Fibroblast of lung (primary cell): ENCODE results near the gene SYTL3. TPM values are rescaled to one million over a fixed set of nuclear protein-coding genes. Genes with fewer than 3 reads are reported as not detected.
A peak's percentile ranks its signal among the peaks of the same experiment; 100 is the strongest.

Experiments
- DNase-seq, 2 donors: peaks; one replicate each; pipeline versions ENCODE4 v3.0.0 to v3.0.0-alpha.2; 2010; ENCODE audit warnings: low read depth in 2 of 2
- H2AFZ ChIP-seq: 2 replicates; pipeline ENCODE4 v1.5.1; 2012; ENCODE audit warnings: low read length, control low read depth, inconsistent platforms
- H3K27ac ChIP-seq: 2 replicates; pipeline ENCODE4 v1.5.1; 2011; ENCODE audit warnings: low read length, control low read depth; ENCODE audit not compliant: insufficient read depth
- H3K27me3 ChIP-seq: 2 replicates; pipeline ENCODE4 v1.5.1; 2011; ENCODE audit warnings: mild to moderate bottlenecking, low read length; ENCODE audit not compliant: control insufficient read depth, insufficient read depth
- H3K36me3 ChIP-seq: 2 replicates; pipeline ENCODE4 v1.5.1; 2011; ENCODE audit warnings: low read length; ENCODE audit not compliant: control insufficient read depth, insufficient read depth
- H3K4me1 ChIP-seq: 2 replicates; pipeline ENCODE4 v1.5.1; 2011; ENCODE audit warnings: low read length; ENCODE audit not compliant: control insufficient read depth, insufficient read depth; ENCODE audit errors: extremely low read depth
- H3K4me2 ChIP-seq: 2 replicates; pipeline ENCODE4 v1.5.1; 2011; ENCODE audit warnings: low read length, control low read depth; ENCODE audit not compliant: insufficient read depth; ENCODE audit errors: extremely low read depth
- H3K4me3 ChIP-seq, 4 experiments: fragments of 200-600 bp in 1 of 4; sonication (generic) in 1 of 4; replicated peaks in 1 of 4; 2 replicates each; pipeline ENCODE4 v1.5.1; 2011 to 2016; ENCODE audit warnings: low read length in 4 of 4, low read depth in 3 of 4, mild to moderate bottlenecking in 3 of 4, control low read depth in 2 of 4, inconsistent platforms in 1 of 4, mixed read lengths in 1 of 4; ENCODE audit not compliant: insufficient read depth in 1 of 4; ENCODE audit errors: control extremely low read depth in 1 of 4
- H3K79me2 ChIP-seq: 2 replicates; pipeline ENCODE4 v1.5.1; 2012; ENCODE audit warnings: mild to moderate bottlenecking, low read length, inconsistent platforms; ENCODE audit not compliant: control insufficient read depth, insufficient read depth
- H3K9ac ChIP-seq: 2 replicates; pipeline ENCODE4 v1.5.1; 2011; ENCODE audit warnings: mild to moderate bottlenecking, low read length, control low read depth; ENCODE audit not compliant: insufficient read depth
- H3K9me3 ChIP-seq: 2 replicates; pipeline ENCODE4 v1.5.1; 2012; ENCODE audit warnings: low read depth, low read length; ENCODE audit not compliant: control insufficient read depth, insufficient read depth
- H4K20me1 ChIP-seq: 2 replicates; pipeline ENCODE4 v1.5.1; 2011; ENCODE audit warnings: low read length; ENCODE audit not compliant: control insufficient read depth, insufficient read depth; ENCODE audit errors: extremely low read depth
- CTCF ChIP-seq, 2 donors: IDR thresholded peaks in 1 of 2; conservative IDR thresholded peaks in 1 of 2; 1 replicate in 1 of 2; 2 replicates in 1 of 2; pipeline ENCODE4 v1.5.1; 2011 to 2012; ENCODE audit warnings: low read length in 2 of 2, control low read depth in 1 of 2, inconsistent platforms in 1 of 2, low read depth in 1 of 2, mild to moderate bottlenecking in 1 of 2
- EZH2 ChIP-seq: IDR thresholded peaks from 2 replicates; pipeline ENCODE4 v1.5.1; 2012; ENCODE audit warnings: low read length, control low read depth, mild to moderate bottlenecking; ENCODE audit errors: missing control alignments
- polyA plus RNA-seq, 2 donors: library from polyadenylated mRNA; depleted of rRNA in 1 of 2; stranded (reverse) in 1 of 2; unstranded in 1 of 2; fragments of >200 nt; gene quantifications; 2 replicates each; pipeline ENCODE4 v1.2.1, GENCODE V29; 2011 to 2012; ENCODE audit warnings: missing spikeins in 1 of 2
- total RNA-seq: library from RNA; depleted of rRNA; stranded (reverse); fragments of >200 nt; gene quantifications from 2 replicates; pipeline ENCODE4 v1.2.1, GENCODE V29; 2014

The SYTL3 gene
- total and polyA plus RNA-seq, 2 donors (not counting 1 experiment from before 2014, with no cell fraction given), result 0.76 to 4.6 TPM

DNA sequence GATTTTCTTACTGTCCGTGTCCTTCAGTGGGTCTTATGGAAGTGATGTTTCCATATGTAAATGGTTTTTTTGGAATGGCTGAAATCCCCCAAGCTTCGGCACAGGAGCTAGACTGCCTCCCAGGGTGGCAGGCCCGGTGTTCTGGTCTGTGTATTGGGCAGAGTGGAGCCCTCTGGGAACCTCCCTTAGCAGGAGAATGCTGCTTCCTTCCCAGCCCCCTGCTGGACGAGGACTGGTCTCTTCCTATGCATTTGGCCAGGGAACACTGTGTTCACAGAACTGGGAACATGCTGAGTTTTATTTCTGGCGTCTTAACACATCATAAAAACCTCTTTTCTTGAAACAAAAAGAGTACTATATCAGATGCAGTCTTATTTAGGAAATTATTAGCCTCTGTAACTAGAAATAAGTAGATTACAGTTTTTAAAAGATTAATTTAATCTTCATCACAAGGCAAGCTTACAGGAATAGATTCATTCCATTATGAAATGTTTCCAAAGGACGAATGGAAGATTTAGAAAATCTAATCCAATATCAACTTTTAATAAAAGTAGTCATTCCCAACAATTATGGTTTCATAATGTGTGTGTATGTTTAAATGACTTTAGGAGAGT is 56.6 kb downstream of the SYTL3 start:
- Histone ChIP-seq H3K79me2 (no peaks in the 10 kb centered on the region), H4K20me1 (no peaks in the 10 kb centered on the region), H3K4me2 (peak overlapping the region; percentile 87), H3K36me3 (no peaks in the 10 kb centered on the region), H3K27me3 (no peaks in the 10 kb centered on the region), H3K27ac (no peak overlapping the region), H3K9me3 (no peaks in the 10 kb centered on the region), H3K4me3 (no peak overlapping the region), H2AFZ (no peak overlapping the region), H3K9ac (no peak overlapping the region), H3K4me1 (peaks cover 6% of the 10 kb centered on the region)
- DNase-seq, result peak; percentile 41 to 64
- TF ChIP-seq EZH2 (no peak), CTCF (conservative IDR thresholded peaks at IDR 0.05 in 1 of 2, IDR thresholded peaks at IDR 0.05 in 1 of 2; ENCODE audit: low read depth in 1 of 2, low read length in 2 of 2) (peak; percentile 72 to 78)

- Histone ChIP-seq H3K4me2 (peak overlapping the region; percentile 87), H3K27me3 (no peaks in the 10 kb centered on the region), H3K9ac (no peak overlapping the region), H3K9me3 (no peaks in the 10 kb centered on the region), H3K36me3 (no peaks in the 10 kb centered on the region), H4K20me1 (no peaks in the 10 kb centered on the region), H3K4me1 (peaks cover 8% of the 10 kb centered on the region), H3K4me3 (peak overlapping the region in 2 of 4 experiments; percentile 4 to 11), H3K79me2 (no peaks in the 10 kb centered on the region), H3K27ac (no peak overlapping the region), H2AFZ (no peak overlapping the region)
- DNase-seq, result peak; percentile 53 to 65
- no peak for TF ChIP-seq CTCF (conservative IDR thresholded peaks at IDR 0.05 in 1 of 2, IDR thresholded peaks at IDR 0.05 in 1 of 2; ENCODE audit: low read depth in 1 of 2, low read length in 2 of 2)
- TF ChIP-seq EZH2, result no peak
These were observed 57.4 kb downstream of the SYTL3 start for GRCh38 chr6:158707120-158707820.

DNA sequence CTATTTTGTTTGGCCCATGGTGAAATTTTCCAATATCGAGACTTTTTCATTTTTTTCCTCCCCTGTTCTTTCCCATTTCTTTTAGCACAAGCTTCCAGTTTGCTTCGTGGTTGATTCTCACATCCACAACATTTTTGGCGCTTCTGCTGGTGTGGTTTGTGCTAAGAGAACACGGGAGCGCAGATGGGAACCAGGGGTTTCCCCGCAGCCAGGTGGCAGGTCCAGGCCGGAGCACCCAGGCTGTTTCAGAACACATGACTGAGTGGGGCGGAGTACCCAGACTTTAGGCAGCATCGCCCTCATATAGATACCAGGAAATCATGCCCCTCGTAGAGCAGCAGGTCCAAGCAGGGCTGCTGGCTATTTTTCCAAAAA is 58.0 kb downstream of the SYTL3 start:
- peaks cover 8% of the 10 kb centered on the region for H3K4me1 ChIP-seq
- peak; percentile 28 to 70 for DNase-seq
- peak overlapping the region in 3 of 4 experiments; percentile 4 to 26 (median 11) for H3K4me3 ChIP-seq
- H3K4me2 ChIP-seq, result peak overlapping the region; percentile 87
- no peaks in the 10 kb centered on the region for H3K27me3 ChIP-seq
- H3K27ac ChIP-seq, result no peak overlapping the region
- peak overlapping the region; percentile 20 for H2AFZ ChIP-seq
- no peak for TF ChIP-seq CTCF (conservative IDR thresholded peaks at IDR 0.05 in 1 of 2, IDR thresholded peaks at IDR 0.05 in 1 of 2; ENCODE audit: low read depth in 1 of 2, low read length in 2 of 2)
- no peak for TF ChIP-seq EZH2
- no peaks in the 10 kb centered on the region for H3K36me3 ChIP-seq
- H3K9ac ChIP-seq, result no peak overlapping the region
- H3K79me2 ChIP-seq, result no peaks in the 10 kb centered on the region
- H4K20me1 ChIP-seq, result no peaks in the 10 kb centered on the region
- no peaks in the 10 kb centered on the region for H3K9me3 ChIP-seq
